ENCODE data around the gene PRKCQ. TPM values are rescaled to one million over a fixed set of nuclear protein-coding genes. Genes with fewer than 3 reads are reported as not detected.
"Not testable (repeated sequence)": the region's sequence is repeated elsewhere in the genome, so short reads cannot be mapped to it uniquely, and the experiment has no call there.

PRKCQ gene
- total RNA-seq, 2 experiments from 2014 or later = 60.1 to 60.9 TPM

DNA sequence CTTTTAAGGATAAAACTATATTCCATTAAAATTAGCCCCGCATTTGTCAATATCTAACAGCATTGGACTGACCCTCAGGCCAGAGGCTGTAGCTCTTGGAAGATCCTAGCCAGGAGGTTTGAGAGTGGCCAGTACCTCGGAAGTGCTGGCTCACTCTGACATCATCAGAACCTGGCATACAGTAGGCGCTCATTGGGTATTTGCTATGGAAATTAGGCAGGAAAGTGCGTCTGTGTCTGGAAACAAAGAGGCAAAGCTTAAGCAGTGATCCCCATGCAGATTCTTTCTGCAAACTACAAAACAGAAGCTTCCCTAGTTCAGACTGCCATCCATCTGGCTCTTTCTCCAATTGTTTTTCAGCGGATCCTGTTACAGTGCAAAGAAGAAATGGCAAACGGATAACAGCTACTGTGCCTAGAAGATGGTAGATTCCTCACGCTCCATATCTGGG is 1.7 kb upstream of the PRKCQ start:
- POLR2A ChIA-PET = interaction anchor here (0.6 to 10.4 kb wide), 23 partner anchors 15 to 528 kb away, joined by 3 to 239 read pairs (median 6); partner anchors contain the start of gene PFKFB3
- peak; percentile 56 for DNase-seq
- ATAC-seq = no peak
- Mint-ChIP-seq H3K4me3 (peak overlapping the region; percentile 93), H3K9me3 (ENCODE audit: insufficient read depth) (no peaks in the 10 kb centered on the region), H3K4me1 (ENCODE audit: low read depth) (peaks cover 38% of the 10 kb centered on the region), H3K27ac (peak overlapping the region; percentile 97), H3K36me3 (ENCODE audit: low read depth) (peaks cover 80% of the 10 kb centered on the region), H3K27me3 (ENCODE audit: low read depth) (no peaks in the 10 kb centered on the region)
- CTCF ChIA-PET = interaction anchor here (0.6 to 6.3 kb wide), 31 partner anchors 7 to 179 kb away, joined by 3 to 131 read pairs (median 8); no protein-coding TSS in a partner anchor

GRCh38 chr10:6581223-6581622 is 1.1 kb upstream of the PRKCQ start:
- Mint-ChIP-seq H3K27ac (peak overlapping the region; percentile 97), H3K36me3 (ENCODE audit: low read depth) (peaks cover 78% of the 10 kb centered on the region), H3K4me3 (peak overlapping the region; percentile 93), H3K4me1 (ENCODE audit: low read depth) (peaks cover 38% of the 10 kb centered on the region)
- not testable (repeated sequence) for H3K9me3 Mint-ChIP-seq (ENCODE audit: insufficient read depth); H3K27me3 Mint-ChIP-seq (ENCODE audit: low read depth); ATAC-seq
- ChIA-PET POLR2A (interaction anchor here (0.6 to 10.4 kb wide), 22 partner anchors 8 to 527 kb away, joined by 3 to 239 read pairs (median 7); no protein-coding TSS in a partner anchor), CTCF (interaction anchor here (0.7 to 6.3 kb wide), 29 partner anchors 8 to 179 kb away, joined by 3 to 131 read pairs (median 8); no protein-coding TSS in a partner anchor)
- peak; percentile 40 for DNase-seq

- H3K27me3 Mint-ChIP-seq (ENCODE audit: low read depth) = no peaks in the 10 kb centered on the region
- H3K9me3 Mint-ChIP-seq (ENCODE audit: insufficient read depth) = no peaks in the 10 kb centered on the region
- ChIA-PET CTCF (interaction anchor here (0.6 to 6.3 kb wide), 33 partner anchors 8 to 170 kb away, joined by 3 to 131 read pairs (median 7); no protein-coding TSS in a partner anchor), POLR2A (interaction anchor here (0.8 to 10.4 kb wide), 16 partner anchors 9 to 496 kb away, joined by 3 to 239 read pairs (median 10); no protein-coding TSS in a partner anchor)
- ATAC-seq (peak; percentile 65), DNase-seq (peak; percentile 88)
- H3K27ac Mint-ChIP-seq = peak overlapping the region; percentile 97
- H3K4me1 Mint-ChIP-seq (ENCODE audit: low read depth) = peaks cover 41% of the 10 kb centered on the region
- H3K36me3 Mint-ChIP-seq (ENCODE audit: low read depth) = peaks cover 74% of the 10 kb centered on the region
- H3K4me3 Mint-ChIP-seq = peak overlapping the region; percentile 93
Measured at GRCh38 chr10:6580279-6581029, 378 bp upstream of the PRKCQ start.

GRCh38 chr10:6579183-6579903 is 733 bp downstream of the PRKCQ start:
- no peak for ATAC-seq
- H3K4me1 Mint-ChIP-seq (ENCODE audit: low read depth) = peaks cover 48% of the 10 kb centered on the region
- DNase-seq = peak; percentile 47
- ChIA-PET POLR2A (interaction anchor here (0.6 to 10.4 kb wide), 10 partner anchors 16 to 106 kb away, joined by 3 to 239 read pairs (median 18); no protein-coding TSS in a partner anchor), CTCF (interaction anchor here (1.1 to 6.3 kb wide), 11 partner anchors 8 to 163 kb away, joined by 3 to 131 read pairs (median 22); no protein-coding TSS in a partner anchor)
- H3K36me3 Mint-ChIP-seq (ENCODE audit: low read depth) = peaks cover 69% of the 10 kb centered on the region
- H3K9me3 Mint-ChIP-seq (ENCODE audit: insufficient read depth) = no peaks in the 10 kb centered on the region
- peak overlapping the region; percentile 86 for H3K4me3 Mint-ChIP-seq
- H3K27me3 Mint-ChIP-seq (ENCODE audit: low read depth) = no peaks in the 10 kb centered on the region
- peak overlapping the region; percentile 92 for H3K27ac Mint-ChIP-seq

- ChIA-PET CTCF (interaction anchor here (0.8 to 5.8 kb wide), 26 partner anchors 9 to 172 kb away, joined by 3 to 63 read pairs (median 4); no protein-coding TSS in a partner anchor), POLR2A (interaction anchor here (0.7 to 10.4 kb wide), 15 partner anchors 12 to 139 kb away, joined by 3 to 239 read pairs (median 5); no protein-coding TSS in a partner anchor)
- H3K36me3 Mint-ChIP-seq (ENCODE audit: low read depth) = peaks cover 67% of the 10 kb centered on the region
Measured at GRCh38 chr10:6578795-6579182, 1.3 kb downstream of the PRKCQ start.

DNA sequence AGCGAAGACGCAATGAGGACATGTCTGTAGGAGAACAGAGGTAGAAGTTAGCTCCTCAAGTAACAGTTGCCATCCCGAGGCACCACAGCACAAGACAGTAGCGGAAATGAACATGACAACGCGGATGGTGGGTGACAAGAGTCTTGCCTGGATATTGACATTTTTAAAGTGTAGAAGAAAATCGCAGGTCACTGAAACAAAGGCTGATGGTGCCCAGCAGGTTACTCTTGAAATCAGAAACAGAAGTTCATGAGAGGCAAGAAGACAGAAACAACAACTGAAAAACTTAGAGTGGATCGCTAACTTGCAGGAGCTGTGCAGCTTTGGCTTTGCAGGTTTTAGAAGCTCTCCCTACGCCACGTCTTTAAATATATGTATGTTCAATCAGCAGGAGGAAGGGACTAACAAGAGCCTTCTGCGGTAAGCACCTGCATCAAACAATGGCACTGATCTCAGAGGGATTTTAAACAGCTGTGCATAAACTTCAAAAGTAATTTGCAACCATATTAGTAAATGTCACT is 1.8 kb downstream of the PRKCQ start:
- Mint-ChIP-seq H3K27ac (peak overlapping the region; percentile 92), H3K4me3 (peak overlapping the region; percentile 86), H3K9me3 (ENCODE audit: insufficient read depth) (no peaks in the 10 kb centered on the region), H3K27me3 (ENCODE audit: low read depth) (no peaks in the 10 kb centered on the region), H3K36me3 (ENCODE audit: low read depth) (peaks cover 67% of the 10 kb centered on the region), H3K4me1 (ENCODE audit: low read depth) (peaks cover 58% of the 10 kb centered on the region)
- DNase-seq (peak; percentile 71), ATAC-seq (peak; percentile 20)
- CTCF ChIA-PET = interaction anchor here (0.8 to 4.6 kb wide), 27 partner anchors 9 to 172 kb away, joined by 3 to 32 read pairs (median 4); no protein-coding TSS in a partner anchor
- POLR2A ChIA-PET = interaction anchor here (0.7 to 10.4 kb wide), 18 partner anchors 8 to 138 kb away, joined by 3 to 239 read pairs (median 4); no protein-coding TSS in a partner anchor

More at GRCh38 chr10:6578795-6579182, 1.3 kb downstream of the PRKCQ start:
- Mint-ChIP-seq H3K4me1 (ENCODE audit: low read depth) (peaks cover 54% of the 10 kb centered on the region), H3K4me3 (peak overlapping the region; percentile 86), H3K27me3 (ENCODE audit: low read depth) (no peaks in the 10 kb centered on the region), H3K27ac (peak overlapping the region; percentile 92), H3K9me3 (ENCODE audit: insufficient read depth) (no peaks in the 10 kb centered on the region)
- DNase-seq = no peak
- no peak for ATAC-seq

DNA sequence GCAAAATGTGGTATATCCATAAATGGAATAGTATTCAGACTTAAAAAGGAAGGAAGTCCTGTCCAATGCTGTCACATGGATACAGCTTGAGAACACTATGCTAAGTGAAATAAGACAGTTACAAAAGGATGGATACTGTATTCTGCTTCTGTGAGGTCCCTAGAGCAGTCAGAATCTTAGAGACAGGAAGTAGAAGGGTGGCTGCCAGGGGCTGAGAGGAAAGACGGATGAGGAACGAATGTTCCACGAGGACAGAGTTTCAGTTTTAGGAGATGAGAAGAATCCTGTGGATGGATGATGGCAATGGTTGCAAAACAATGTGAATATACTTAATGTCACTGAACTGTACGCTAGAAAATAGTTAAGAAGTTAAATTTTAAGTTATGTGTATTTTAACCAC is 3.8 kb downstream of the PRKCQ start:
- Mint-ChIP-seq H3K27ac (peak overlapping the region; percentile 84), H3K36me3 (ENCODE audit: low read depth) (peaks cover 57% of the 10 kb centered on the region), H3K4me1 (ENCODE audit: low read depth) (peaks cover 56% of the 10 kb centered on the region), H3K4me3 (peak overlapping the region; percentile 73), H3K27me3 (ENCODE audit: low read depth) (no peaks in the 10 kb centered on the region), H3K9me3 (ENCODE audit: insufficient read depth) (no peaks in the 10 kb centered on the region)
- ATAC-seq = peak; percentile 12
- CTCF ChIA-PET = interaction anchor here (0.9 to 4.6 kb wide), 11 partner anchors 9 to 167 kb away, joined by 3 to 32 read pairs (median 11); no protein-coding TSS in a partner anchor
- POLR2A ChIA-PET = interaction anchor here (0.7 to 10.4 kb wide), 7 partner anchors 10 to 83 kb away, joined by 3 to 239 read pairs (median 30); no protein-coding TSS in a partner anchor
- peak; percentile 49 for DNase-seq

DNA sequence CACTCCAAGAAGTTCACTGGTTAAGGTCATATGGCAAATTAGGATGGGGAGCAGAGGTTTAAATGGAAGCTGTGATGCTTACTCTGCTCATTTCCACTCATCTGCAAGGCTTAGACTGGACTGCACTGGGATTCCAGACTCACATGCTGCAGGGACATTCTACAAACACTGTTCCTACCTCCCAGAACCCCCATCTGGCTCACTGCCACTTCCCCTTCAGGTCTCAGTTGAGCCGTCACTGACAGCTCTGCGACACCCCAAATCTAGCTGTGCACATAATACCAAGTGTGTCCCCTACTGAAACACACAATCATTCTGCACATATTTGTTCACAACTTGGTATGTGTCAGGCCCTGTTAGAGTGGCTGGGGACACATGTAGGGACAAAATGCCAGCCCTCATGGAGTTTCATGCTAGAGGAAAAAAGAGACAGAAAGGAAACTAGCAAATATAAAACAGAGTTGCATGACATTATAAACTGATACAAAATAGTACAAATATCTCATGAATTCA is 5.4 kb downstream of the PRKCQ start:
- Mint-ChIP-seq H3K36me3 (ENCODE audit: low read depth) (peaks cover 63% of the 10 kb centered on the region), H3K27me3 (ENCODE audit: low read depth) (no peaks in the 10 kb centered on the region), H3K4me3 (no peak overlapping the region), H3K9me3 (ENCODE audit: insufficient read depth) (no peaks in the 10 kb centered on the region), H3K27ac (peak overlapping the region; percentile 50), H3K4me1 (ENCODE audit: low read depth) (peaks cover 68% of the 10 kb centered on the region)
- CTCF ChIA-PET = interaction anchor here (1.0 to 1.9 kb wide), 4 partner anchors 11 to 102 kb away, joined by 3 to 4 read pairs (median 4); no protein-coding TSS in a partner anchor
- POLR2A ChIA-PET = interaction anchor here (0.7 to 10.4 kb wide), 6 partner anchors 9 to 352 kb away, joined by 3 to 106 read pairs (median 3); no protein-coding TSS in a partner anchor
- ATAC-seq (no peak), DNase-seq (no peak)

- CTCF ChIA-PET = interaction anchor here (1.1 to 1.9 kb wide), 5 partner anchors 10 to 100 kb away, joined by 3 to 7 read pairs (median 4); no protein-coding TSS in a partner anchor
- no peaks in the 10 kb centered on the region for H3K9me3 Mint-ChIP-seq (ENCODE audit: insufficient read depth)
- peak overlapping the region; percentile 46 for H3K27ac Mint-ChIP-seq
- POLR2A ChIA-PET = interaction anchor here (0.7 to 1.2 kb wide), 2 partner anchors 28 to 40 kb away, joined by 3 to 4 read pairs; no protein-coding TSS in a partner anchor
- H3K36me3 Mint-ChIP-seq (ENCODE audit: low read depth) = peaks cover 52% of the 10 kb centered on the region
- DNase-seq (no peak), ATAC-seq (no peak)
- peaks cover 86% of the 10 kb centered on the region for H3K4me1 Mint-ChIP-seq (ENCODE audit: low read depth)
- H3K27me3 Mint-ChIP-seq (ENCODE audit: low read depth) = no peaks in the 10 kb centered on the region
- H3K4me3 Mint-ChIP-seq = no peak overlapping the region
Measured at GRCh38 chr10:6570893-6571292, 9.2 kb downstream of the PRKCQ start.

GRCh38 chr10:6569259-6569658 is 10.8 kb downstream of the PRKCQ start:
- no peak for ATAC-seq
- ChIA-PET CTCF (interaction anchor here (1.9 kb wide), 1 partner anchor 99 kb away, joined by 4 read pairs; no protein-coding TSS in a partner anchor), POLR2A (interaction anchor here (0.6 kb wide), 1 partner anchor 19 kb away, joined by 3 read pairs; no protein-coding TSS in a partner anchor)

More at GRCh38 chr10:6569259-6569658, 10.8 kb downstream of the PRKCQ start:
- Mint-ChIP-seq H3K36me3 (ENCODE audit: low read depth) (peaks cover 51% of the 10 kb centered on the region), H3K4me3 (no peak overlapping the region), H3K27me3 (ENCODE audit: low read depth) (no peaks in the 10 kb centered on the region), H3K27ac (peak overlapping the region; percentile 31), H3K9me3 (ENCODE audit: insufficient read depth) (no peaks in the 10 kb centered on the region), H3K4me1 (ENCODE audit: low read depth) (peaks cover 86% of the 10 kb centered on the region)
- DNase-seq = no peak

All from activated CD8-positive, alpha-beta T cell treated with anti-CD3 and anti-CD28 coated beads, Interleukin-2, amount 10 ng/mL, durations not matched to agents 7 days and 5 days (primary cell).